ENCODE results near the gene APEH.
"Not testable (repeated sequence)": the region's sequence is repeated elsewhere in the genome, so short reads cannot be mapped to it uniquely, and the experiment has no call there.

DNA sequence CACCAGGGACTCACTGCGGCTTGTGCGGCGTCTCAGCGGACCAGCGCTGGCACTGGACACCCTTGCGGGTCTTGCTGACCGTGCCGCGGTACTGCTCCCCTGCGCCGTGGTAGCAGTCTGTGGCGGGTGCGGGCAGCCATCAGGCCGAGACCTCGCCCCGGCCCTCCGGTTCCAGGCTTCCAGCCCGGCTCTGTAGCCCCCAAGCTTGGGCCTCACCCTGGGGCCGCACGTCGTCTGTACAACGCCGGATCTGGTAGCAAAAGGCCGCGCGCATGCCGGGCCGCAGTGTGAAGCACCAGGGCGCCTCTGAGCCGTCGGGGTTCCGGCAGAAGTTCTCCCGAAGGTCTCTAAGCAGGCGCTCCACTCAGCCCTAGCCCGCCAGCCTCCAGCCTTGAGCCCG lies 11.7 kb downstream of the APEH start:
- TF ChIP-seq, protein P1, sequence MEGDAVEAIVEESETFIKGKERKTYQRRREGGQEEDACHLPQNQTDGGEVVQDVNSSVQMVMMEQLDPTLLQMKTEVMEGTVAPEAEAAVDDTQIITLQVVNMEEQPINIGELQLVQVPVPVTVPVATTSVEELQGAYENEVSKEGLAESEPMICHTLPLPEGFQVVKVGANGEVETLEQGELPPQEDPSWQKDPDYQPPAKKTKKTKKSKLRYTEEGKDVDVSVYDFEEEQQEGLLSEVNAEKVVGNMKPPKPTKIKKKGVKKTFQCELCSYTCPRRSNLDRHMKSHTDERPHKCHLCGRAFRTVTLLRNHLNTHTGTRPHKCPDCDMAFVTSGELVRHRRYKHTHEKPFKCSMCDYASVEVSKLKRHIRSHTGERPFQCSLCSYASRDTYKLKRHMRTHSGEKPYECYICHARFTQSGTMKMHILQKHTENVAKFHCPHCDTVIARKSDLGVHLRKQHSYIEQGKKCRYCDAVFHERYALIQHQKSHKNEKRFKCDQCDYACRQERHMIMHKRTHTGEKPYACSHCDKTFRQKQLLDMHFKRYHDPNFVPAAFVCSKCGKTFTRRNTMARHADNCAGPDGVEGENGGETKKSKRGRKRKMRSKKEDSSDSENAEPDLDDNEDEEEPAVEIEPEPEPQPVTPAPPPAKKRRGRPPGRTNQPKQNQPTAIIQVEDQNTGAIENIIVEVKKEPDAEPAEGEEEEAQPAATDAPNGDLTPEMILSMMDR (conservative IDR thresholded peaks at IDR 0.05 in 1 of 2, IDR thresholded peaks at IDR 0.05 in 1 of 2; ENCODE audit: low read depth in 1 of 2, low read length in 2 of 2) = not testable (repeated sequence)
- not testable (repeated sequence) for TF ChIP-seq EZH2 (IDR thresholded peaks at IDR 0.05; ENCODE audit: low read length, missing control alignments)

Measured in fibroblast of lung (primary cell).